Sigmoid colon (tissue), 7 donors: ENCODE data around the gene WASF3. TPM values are rescaled to one million over a fixed set of nuclear protein-coding genes. Genes with fewer than 3 reads are reported as not detected.

Source experiments
- DNase-seq: peaks from one replicate; pipeline ENCODE4 v3.0.0-alpha.2; 2019
- H3K27ac ChIP-seq, 4 donors: fragments of 200-600 bp; sonication (generic); one replicate each; pipeline ENCODE4 v1.5.1; 2016 to 2019; ENCODE audit warnings: mild to moderate bottlenecking in 1 of 4
- H3K27me3 ChIP-seq, 3 donors: fragments of 200-600 bp; sonication (generic); one replicate each; pipeline ENCODE4 v1.5.1; 2019; ENCODE audit warnings: mild to moderate bottlenecking in 1 of 3
- H3K36me3 ChIP-seq, 4 donors: fragments of 200-600 bp; sonication (generic); one replicate each; pipeline ENCODE4 v1.5.1; 2016 to 2019
- H3K4me1 ChIP-seq, 4 donors: fragments of 200-600 bp; sonication (generic); one replicate each; pipeline ENCODE4 v1.5.1; 2017 to 2019
- H3K4me3 ChIP-seq, 4 donors: fragments of 200-600 bp; sonication (generic); one replicate each; pipeline ENCODE4 v1.5.1; 2017 to 2019; ENCODE audit warnings: mild to moderate bottlenecking in 2 of 4, moderate library complexity in 1 of 4
- H3K9me3 ChIP-seq, 4 donors: fragments of 200-600 bp in 3 of 4; sonication (generic) in 3 of 4; one replicate each; pipeline versions ENCODE4 v1.5.1 to v1.6.1; 2013 to 2019
- EP300 ChIP-seq, 4 donors: sonication (generic); formaldehyde crosslinking; IDR thresholded peaks; one replicate each; pipeline ENCODE4 v1.6.1; 2017; ENCODE audit warnings: antibody characterized with exemption in 4 of 4
- POLR2A ChIP-seq, 2 donors: fragments of 450-650 bp; IDR thresholded peaks; one replicate each; pipeline ENCODE4 v1.6.1; 2016; ENCODE audit warnings: antibody characterized with exemption in 2 of 2, mild to moderate bottlenecking in 2 of 2, moderate library complexity in 2 of 2
- POLR2AphosphoS5 ChIP-seq, 4 donors: sonication (generic); formaldehyde crosslinking; IDR thresholded peaks; one replicate each; pipeline ENCODE4 v1.6.1; 2017; ENCODE audit warnings: antibody characterized with exemption in 4 of 4
- WGBS, 2 donors: extraction: QIAGEN DNeasy Blood & Tissue Kit; methylation state at CpG; one replicate each; pipeline ENCODE4 v1.1.7; 2013; 5-methylcytosine and 5-hydroxymethylcytosine counted together
- intact Hi-C: fragments of 100-400 bp; cut with DNase I; formaldehyde crosslinking; loops from one replicate; pipeline ENCODE4 v1.15.1; 2023
- polyA plus RNA-seq, 3 donors: library from polyadenylated mRNA; stranded (reverse); fragments of 200-250 nt; gene quantifications; one replicate each; pipeline ENCODE4 v1.2.3, GENCODE V29; 2013
- total RNA-seq, 4 donors: library from RNA; depleted of rRNA; stranded (reverse); fragments of >200 nt; gene quantifications; one replicate each; pipeline ENCODE4 v1.1.0, GENCODE V29; 2016
- TF ChIP-seq, protein P1 (sequence below), 4 experiments: fragments of 450-650 bp in 3 of 4; fragments of 200-600 bp in 1 of 4; IDR thresholded peaks; one replicate each; pipeline ENCODE4 v1.5.1; 2016 to 2019; ENCODE audit warnings: antibody characterized with exemption in 4 of 4, mild to moderate bottlenecking in 3 of 4, moderate library complexity in 2 of 4
- donor health status: healthy with polysubstance abuse.
- donor health status: Bipolar disorder and iron deficiency.
- donor health status: healthy.

WASF3 gene
- total and polyA plus RNA-seq, 7 donors, result 0.92 to 17.1 (median 12.4) TPM

DNA sequence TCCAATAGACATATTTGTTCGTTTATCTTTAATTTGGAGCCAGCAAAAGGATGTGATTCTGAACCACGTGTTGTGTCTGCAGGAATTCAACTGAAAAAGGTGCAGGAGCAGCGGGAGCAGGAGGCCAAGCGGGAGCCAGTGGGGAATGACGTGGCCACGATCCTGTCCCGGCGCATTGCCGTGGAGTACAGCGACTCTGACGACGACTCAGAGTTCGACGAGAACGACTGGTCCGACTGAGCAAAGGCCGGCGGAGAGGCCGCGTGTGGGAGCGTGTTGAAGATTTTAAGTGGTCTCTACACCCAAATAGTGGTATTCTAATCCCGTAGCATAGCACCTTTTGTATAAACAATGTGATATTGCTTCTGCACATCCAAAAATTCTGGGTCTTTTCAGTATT lies 128.1 kb downstream of the WASF3 start:
- Histone ChIP-seq H3K4me1 (no peaks in the 10 kb centered on the region), H3K27me3 (no peaks in the 10 kb centered on the region), H3K27ac (no peak overlapping the region), H3K4me3 (no peak overlapping the region), H3K36me3 (peaks cover 5 to 79% (median 18%) of the 10 kb centered on the region in 4 donors), H3K9me3 (peaks cover 0 to 6% (median 0%) of the 10 kb centered on the region in 4 donors)
- DNase-seq, result no peak
- TF ChIP-seq POLR2A (IDR thresholded peaks at IDR 0.05) (no peak), POLR2AphosphoS5 (IDR thresholded peaks at IDR 0.05) (no peak), EP300 (IDR thresholded peaks at IDR 0.05) (no peak)
- TF ChIP-seq, protein P1, sequence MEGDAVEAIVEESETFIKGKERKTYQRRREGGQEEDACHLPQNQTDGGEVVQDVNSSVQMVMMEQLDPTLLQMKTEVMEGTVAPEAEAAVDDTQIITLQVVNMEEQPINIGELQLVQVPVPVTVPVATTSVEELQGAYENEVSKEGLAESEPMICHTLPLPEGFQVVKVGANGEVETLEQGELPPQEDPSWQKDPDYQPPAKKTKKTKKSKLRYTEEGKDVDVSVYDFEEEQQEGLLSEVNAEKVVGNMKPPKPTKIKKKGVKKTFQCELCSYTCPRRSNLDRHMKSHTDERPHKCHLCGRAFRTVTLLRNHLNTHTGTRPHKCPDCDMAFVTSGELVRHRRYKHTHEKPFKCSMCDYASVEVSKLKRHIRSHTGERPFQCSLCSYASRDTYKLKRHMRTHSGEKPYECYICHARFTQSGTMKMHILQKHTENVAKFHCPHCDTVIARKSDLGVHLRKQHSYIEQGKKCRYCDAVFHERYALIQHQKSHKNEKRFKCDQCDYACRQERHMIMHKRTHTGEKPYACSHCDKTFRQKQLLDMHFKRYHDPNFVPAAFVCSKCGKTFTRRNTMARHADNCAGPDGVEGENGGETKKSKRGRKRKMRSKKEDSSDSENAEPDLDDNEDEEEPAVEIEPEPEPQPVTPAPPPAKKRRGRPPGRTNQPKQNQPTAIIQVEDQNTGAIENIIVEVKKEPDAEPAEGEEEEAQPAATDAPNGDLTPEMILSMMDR (IDR thresholded peaks at IDR 0.05), result no peak
- intact Hi-C loops, result no loop called here
- 91 to 93% methylated on average over 22 of the region's 22 CpGs for WGBS, 2 donors

DNA sequence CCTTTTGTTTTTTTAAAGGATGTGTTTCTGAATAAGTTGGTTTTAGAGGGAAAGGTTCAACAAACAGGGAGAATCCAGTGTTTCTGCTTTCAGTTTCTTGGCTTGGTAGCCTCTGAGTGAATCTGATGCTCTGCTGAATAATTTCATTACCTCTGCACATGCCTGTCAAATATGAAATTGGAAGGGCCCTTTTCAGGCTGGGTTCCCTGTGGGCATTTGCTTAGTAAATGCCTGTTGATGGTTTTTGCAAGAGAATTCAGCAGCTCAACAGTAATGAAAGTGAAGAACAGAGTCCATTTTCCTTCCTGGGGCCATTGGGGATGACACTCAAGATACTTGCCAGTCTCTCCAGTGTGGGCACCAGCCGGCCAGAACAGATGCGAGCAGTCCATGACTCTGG lies 128.8 kb downstream of the WASF3 start:
- no peak for TF ChIP-seq POLR2A (IDR thresholded peaks at IDR 0.05)
- TF ChIP-seq EP300 (IDR thresholded peaks at IDR 0.05), result no peak
- TF ChIP-seq, protein P1 (IDR thresholded peaks at IDR 0.05), result no peak
- TF ChIP-seq POLR2AphosphoS5 (IDR thresholded peaks at IDR 0.05), result no peak
- Histone ChIP-seq H3K36me3 (peaks cover 5 to 74% (median 18%) of the 10 kb centered on the region in 4 donors), H3K4me1 (no peaks in the 10 kb centered on the region), H3K27me3 (no peaks in the 10 kb centered on the region), H3K4me3 (no peak overlapping the region), H3K27ac (no peak overlapping the region), H3K9me3 (peaks cover 0 to 7% (median 0%) of the 10 kb centered on the region in 4 donors)
- DNase-seq, result no peak
- intact Hi-C loops, result no loop called here
- 93 to 96% methylated on average over 2 of the region's 2 CpGs for WGBS, 2 donors

DNA sequence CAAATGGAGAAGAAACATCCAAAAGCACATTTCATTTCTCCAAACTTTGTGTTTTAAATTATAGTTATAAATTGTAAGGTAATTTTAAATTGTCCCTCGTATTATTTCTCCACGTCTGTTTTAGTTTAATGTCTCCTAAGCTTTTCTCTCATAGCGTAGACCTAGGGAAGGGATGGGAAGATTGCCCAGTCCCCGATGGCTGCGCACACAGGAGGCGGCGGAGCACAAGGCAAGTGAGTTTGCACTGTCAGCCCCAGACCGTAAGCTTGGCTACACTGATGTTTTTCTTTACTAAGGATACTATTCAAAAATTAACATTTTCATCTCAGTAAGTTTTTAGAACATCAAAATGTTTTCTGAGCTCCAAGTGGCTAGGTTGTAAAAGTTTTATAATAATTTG lies 130.8 kb downstream of the WASF3 start:
- peaks cover 0 to 7% (median 0%) of the 10 kb centered on the region in 4 donors for H3K9me3 ChIP-seq
- intact Hi-C loops, result no loop called here
- H3K27me3 ChIP-seq, result no peaks in the 10 kb centered on the region
- no peak for TF ChIP-seq EP300 (IDR thresholded peaks at IDR 0.05)
- TF ChIP-seq POLR2A (IDR thresholded peaks at IDR 0.05), result no peak
- no peak for TF ChIP-seq POLR2AphosphoS5 (IDR thresholded peaks at IDR 0.05)
- TF ChIP-seq, protein P1 (IDR thresholded peaks at IDR 0.05), result no peak
- no peak overlapping the region for H3K27ac ChIP-seq
- H3K4me3 ChIP-seq, result no peak overlapping the region
- 84 to 87% methylated on average over 8 of the region's 8 CpGs for whole genome bisulfite sequencing, 2 donors
- no peak for DNase-seq
- no peaks in the 10 kb centered on the region for H3K4me1 ChIP-seq
- H3K36me3 ChIP-seq, result peaks cover 0 to 55% (median 13%) of the 10 kb centered on the region in 4 donors

DNA sequence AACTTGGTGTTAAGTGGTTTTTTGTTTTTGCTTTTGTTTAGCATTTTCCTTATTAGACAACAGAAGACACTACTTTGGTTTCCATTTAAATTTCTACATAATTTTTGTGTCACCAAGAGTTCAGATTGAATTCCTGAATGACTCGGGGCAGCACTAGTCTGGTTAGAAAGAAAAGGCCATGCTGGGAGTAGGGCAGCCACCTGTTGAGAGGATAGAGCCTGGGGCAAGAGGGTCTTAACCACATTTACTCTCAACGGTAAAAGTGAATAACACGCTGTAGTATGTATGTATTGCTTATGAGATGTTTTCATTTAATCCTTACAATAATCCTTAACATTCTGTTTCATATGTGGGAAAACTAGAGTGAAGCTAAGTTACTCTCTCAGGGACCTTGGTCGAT lies 131.5 kb downstream of the WASF3 start:
- no peak overlapping the region for H3K27ac ChIP-seq
- no peak for DNase-seq
- peaks cover 0 to 7% (median 0%) of the 10 kb centered on the region in 4 donors for H3K9me3 ChIP-seq
- intact Hi-C loops, result no loop called here
- WGBS, 2 donors, result 89 to 90% methylated on average over 4 of the region's 4 CpGs
- TF ChIP-seq POLR2A (IDR thresholded peaks at IDR 0.05) (no peak), POLR2AphosphoS5 (IDR thresholded peaks at IDR 0.05) (no peak), EP300 (IDR thresholded peaks at IDR 0.05) (no peak)
- TF ChIP-seq, protein P1 (IDR thresholded peaks at IDR 0.05), result no peak
- no peak overlapping the region for H3K4me3 ChIP-seq
- H3K4me1 ChIP-seq, result no peaks in the 10 kb centered on the region
- H3K36me3 ChIP-seq, result peaks cover 0 to 50% (median 13%) of the 10 kb centered on the region in 4 donors
- H3K27me3 ChIP-seq, result no peaks in the 10 kb centered on the region
